Measurements from ENCODE around the gene PPP4R4. TPM values are rescaled to one million over a fixed set of nuclear protein-coding genes. Genes with fewer than 3 reads are reported as not detected.

The PPP4R4 gene
- total RNA-seq, 3 donors from 2014 or later: 0.13 TPM; not detected in 2

DNA sequence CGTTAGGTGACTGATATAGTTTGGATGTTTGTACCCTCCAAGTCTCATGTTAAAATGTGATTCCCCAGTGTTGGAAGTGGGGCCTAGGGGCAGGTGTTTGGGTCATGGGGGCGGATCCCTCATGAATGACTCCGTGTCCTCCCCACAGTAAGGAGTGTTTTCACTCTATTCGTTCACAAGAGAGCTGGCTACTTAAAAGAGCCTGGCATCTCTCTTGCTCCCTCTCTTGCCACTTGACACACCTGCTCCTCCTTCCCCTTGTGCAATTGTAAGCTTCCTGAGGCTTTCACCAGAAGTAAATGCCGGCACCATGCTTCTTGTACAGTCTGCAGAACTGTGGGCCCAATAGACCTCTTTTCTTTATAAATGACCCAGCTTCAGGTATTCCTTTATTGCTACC is 47.3 kb upstream of the PPP4R4 start:
- DNase-seq: no peak
- TF ChIP-seq, protein P1, sequence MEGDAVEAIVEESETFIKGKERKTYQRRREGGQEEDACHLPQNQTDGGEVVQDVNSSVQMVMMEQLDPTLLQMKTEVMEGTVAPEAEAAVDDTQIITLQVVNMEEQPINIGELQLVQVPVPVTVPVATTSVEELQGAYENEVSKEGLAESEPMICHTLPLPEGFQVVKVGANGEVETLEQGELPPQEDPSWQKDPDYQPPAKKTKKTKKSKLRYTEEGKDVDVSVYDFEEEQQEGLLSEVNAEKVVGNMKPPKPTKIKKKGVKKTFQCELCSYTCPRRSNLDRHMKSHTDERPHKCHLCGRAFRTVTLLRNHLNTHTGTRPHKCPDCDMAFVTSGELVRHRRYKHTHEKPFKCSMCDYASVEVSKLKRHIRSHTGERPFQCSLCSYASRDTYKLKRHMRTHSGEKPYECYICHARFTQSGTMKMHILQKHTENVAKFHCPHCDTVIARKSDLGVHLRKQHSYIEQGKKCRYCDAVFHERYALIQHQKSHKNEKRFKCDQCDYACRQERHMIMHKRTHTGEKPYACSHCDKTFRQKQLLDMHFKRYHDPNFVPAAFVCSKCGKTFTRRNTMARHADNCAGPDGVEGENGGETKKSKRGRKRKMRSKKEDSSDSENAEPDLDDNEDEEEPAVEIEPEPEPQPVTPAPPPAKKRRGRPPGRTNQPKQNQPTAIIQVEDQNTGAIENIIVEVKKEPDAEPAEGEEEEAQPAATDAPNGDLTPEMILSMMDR (IDR thresholded peaks at IDR 0.05): no peak
- no peak for ATAC-seq
- no peaks in the 10 kb centered on the region for H3K4me1 ChIP-seq (ENCODE audit: low read depth)
- H3K4me3 ChIP-seq: no peak overlapping the region
- no peaks in the 10 kb centered on the region for H3K9me3 ChIP-seq
- no peaks in the 10 kb centered on the region for H3K36me3 ChIP-seq (ENCODE audit: low read depth)
- intact Hi-C loops (cut with DNase I, micrococcal nuclease): no loop called here

DNA sequence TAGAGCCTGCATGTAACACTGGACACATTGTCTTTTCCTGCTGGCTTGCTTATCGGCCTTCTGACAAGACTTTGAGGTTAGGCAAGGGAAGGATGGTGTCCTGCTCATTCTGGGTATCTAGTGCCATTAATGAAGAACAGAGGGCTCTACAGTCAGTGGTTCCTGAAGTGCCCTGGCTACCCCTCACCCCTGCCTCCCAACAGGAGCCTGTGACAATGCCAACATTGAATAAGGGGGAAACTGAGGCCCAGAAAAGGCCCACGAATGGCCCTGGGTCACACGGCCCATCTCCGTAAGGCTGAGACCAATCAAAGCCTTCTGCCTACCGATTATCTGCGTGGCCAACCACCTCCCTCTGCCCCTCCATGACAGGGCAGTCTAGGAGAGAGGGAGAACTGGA is 46.8 kb upstream of the PPP4R4 start:
- DNase-seq: no peak
- Histone ChIP-seq H3K9me3 (no peaks in the 10 kb centered on the region), H3K4me3 (no peak overlapping the region), H3K36me3 (ENCODE audit: low read depth) (no peaks in the 10 kb centered on the region), H3K4me1 (ENCODE audit: low read depth) (no peaks in the 10 kb centered on the region)
- ATAC-seq: no peak
- TF ChIP-seq, protein P1 (IDR thresholded peaks at IDR 0.05): no peak
- intact Hi-C loops (cut with DNase I, micrococcal nuclease): no loop called here

DNA sequence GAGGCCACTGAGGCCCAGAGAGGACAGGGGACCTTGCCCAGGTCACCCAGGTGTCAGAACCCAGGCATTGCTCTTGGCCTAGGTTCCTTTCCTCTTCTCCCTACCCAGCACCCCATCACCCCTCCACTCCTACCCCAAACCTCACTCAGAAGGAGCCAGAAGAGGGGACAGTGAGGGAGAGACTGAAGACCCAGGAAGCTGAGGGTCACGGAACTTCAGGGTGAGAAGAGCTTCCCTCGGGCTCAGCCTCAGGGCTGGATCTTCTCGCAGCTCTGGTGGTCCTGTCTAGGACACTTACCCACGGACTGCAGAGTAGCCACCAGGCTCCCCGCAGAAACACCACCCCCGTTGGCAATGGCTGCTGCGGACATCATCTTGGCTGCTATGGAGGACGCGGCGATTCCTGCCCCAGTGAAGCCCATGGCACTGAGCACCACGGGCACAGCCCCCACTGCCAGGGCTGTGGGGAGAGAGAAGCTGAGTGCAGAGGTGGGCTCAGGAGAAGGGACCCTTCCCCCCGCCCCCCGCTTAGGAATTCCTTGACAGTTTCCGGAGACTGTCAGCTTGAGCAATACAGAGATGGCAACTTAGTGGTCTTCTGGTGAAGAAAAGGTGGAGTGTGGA is 45.8 kb upstream of the PPP4R4 start:
- ATAC-seq (no peak), DNase-seq (no peak)

DNA sequence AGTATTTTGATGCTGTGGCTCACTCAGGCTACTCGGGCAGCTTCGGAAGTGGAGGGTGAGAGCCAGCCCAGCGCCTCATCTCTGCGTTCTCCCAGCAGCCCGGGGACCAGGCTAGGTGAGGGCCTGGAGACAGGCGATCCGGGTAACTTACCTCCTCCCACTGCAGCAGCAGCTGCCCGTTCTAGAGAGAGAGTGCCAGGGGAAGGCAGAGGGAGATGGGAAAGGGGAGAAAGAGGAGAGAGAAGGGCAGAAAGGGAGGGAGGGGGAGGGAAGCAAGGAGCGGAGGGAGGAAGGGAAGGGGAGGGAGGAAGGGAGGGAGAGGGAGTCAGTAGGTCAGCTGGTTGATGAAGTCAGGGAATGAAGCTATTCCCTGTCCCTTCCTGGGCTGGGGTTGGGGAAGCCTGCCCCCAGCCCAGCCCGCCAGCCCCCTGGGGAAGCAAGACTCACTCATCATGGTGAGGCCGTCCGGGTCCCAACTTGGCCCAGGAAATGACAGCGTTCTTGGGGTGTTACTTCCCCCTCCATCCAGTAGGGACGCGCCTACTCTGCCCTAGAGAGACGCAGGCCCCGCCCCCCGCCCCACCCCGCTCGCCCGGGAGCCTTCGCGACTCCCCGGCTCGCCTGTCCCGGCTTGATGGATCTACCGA is 44.9 kb upstream of the PPP4R4 start, which contains the start of gene IFI27L2:
Gene IFI27L2 (minus strand): TSS at position 494 of the 647 bp plus-strand sequence. CDS start 40 bp downstream, at position 454.
- DNase-seq (peak; percentile 80 to 82 (median 82)), ATAC-seq (peak; percentile 95)
- TF ChIP-seq, protein P1 (IDR thresholded peaks at IDR 0.05): peak; percentile 32
- no peaks in the 10 kb centered on the region for H3K36me3 ChIP-seq (ENCODE audit: low read depth)
- H3K4me1 ChIP-seq (ENCODE audit: low read depth): no peaks in the 10 kb centered on the region
- intact Hi-C loops (cut with DNase I, micrococcal nuclease): no loop called here
- H3K9me3 ChIP-seq: no peaks in the 10 kb centered on the region
- H3K4me3 ChIP-seq: no peak within 1 kb of the TSS

More for the DNA sequence above, 45.8 kb upstream of the PPP4R4 start:
- H3K4me3 ChIP-seq: no peak overlapping the region
- TF ChIP-seq, protein P1 (IDR thresholded peaks at IDR 0.05): no peak
- H3K4me1 ChIP-seq (ENCODE audit: low read depth): no peaks in the 10 kb centered on the region
- no peaks in the 10 kb centered on the region for H3K9me3 ChIP-seq
- intact Hi-C loops (cut with DNase I, micrococcal nuclease): no loop called here
- no peaks in the 10 kb centered on the region for H3K36me3 ChIP-seq (ENCODE audit: low read depth)

DNA sequence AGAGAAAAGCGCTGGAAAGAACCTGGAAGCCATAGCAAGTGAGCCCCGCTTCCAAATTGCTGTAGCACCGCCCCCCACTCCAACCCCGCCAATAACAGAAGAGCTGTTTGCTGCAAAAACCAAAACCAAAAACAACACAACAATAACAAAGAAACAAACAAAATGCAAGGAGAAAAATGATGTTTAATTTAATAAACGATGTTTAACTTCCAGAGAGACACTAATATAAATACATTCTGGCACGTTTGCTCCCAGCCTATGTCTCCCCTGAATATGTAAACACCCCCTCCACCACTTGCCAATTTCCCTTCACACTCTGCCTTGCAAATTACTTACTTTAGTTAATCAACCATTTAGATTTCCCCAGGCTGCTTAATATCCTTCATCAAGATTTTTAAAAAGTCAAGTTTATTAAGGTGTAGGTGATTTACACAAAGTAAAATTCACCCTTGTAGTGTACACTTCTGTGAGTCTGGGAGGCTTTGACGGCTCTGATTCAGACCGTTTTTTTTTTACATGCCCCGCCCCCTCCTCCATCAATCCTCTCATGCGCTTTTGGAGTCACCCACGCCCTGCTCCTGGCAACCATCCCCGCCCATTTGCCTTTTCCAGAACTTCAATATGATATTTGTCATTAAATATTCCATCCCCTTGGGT is 44.2 kb upstream of the PPP4R4 start:
- Histone ChIP-seq H3K9me3 (no peaks in the 10 kb centered on the region), H3K36me3 (ENCODE audit: low read depth) (no peaks in the 10 kb centered on the region), H3K4me1 (ENCODE audit: low read depth) (no peaks in the 10 kb centered on the region), H3K4me3 (no peak overlapping the region)
- ATAC-seq (peak; percentile 34), DNase-seq (peak in 1 of 3 donors; percentile 44)
- intact Hi-C loops (cut with DNase I, micrococcal nuclease): loop anchor here in 1 of 2 donors (10.0 kb wide), 1 partner anchor 95 kb away; no protein-coding TSS in a partner anchor
- TF ChIP-seq, protein P1 (IDR thresholded peaks at IDR 0.05): no peak

Measured in mucosa of descending colon (tissue), 3 donors.